Measurements from ENCODE around the gene AOPEP. TPM values are rescaled to one million over a fixed set of nuclear protein-coding genes. Genes with fewer than 3 reads are reported as not detected.

The AOPEP gene
- total RNA-seq, 2 experiments from 2014 or later, result 6.9 to 7.0 TPM

GRCh38 chr9:94819161-94819687 is 92.7 kb downstream of the AOPEP start:
- Histone ChIP-seq H3K4me1 (ENCODE audit: insufficient read depth, low read length) (no peaks in the 10 kb centered on the region), H3K4me3 (ENCODE audit: low read length) (no peak overlapping the region), H3K27ac (ENCODE audit: low read depth in 1 of 2, low read length in 2 of 2) (no peak overlapping the region), H3K27me3 (ENCODE audit: control insufficient read depth in 1 of 2, insufficient read depth in 2 of 2, low read length in 2 of 2) (no peaks in the 10 kb centered on the region), H3K9me3 (ENCODE audit: control insufficient read depth in 1 of 2, insufficient read depth in 1 of 2, low read length in 2 of 2) (no peaks in the 10 kb centered on the region), H3K36me3 (ENCODE audit: insufficient read depth, low read length) (no peaks in the 10 kb centered on the region)
- DNase-seq, result no peak
- Mint-ChIP-seq H3K4me3 (no peak overlapping the region), H3K27ac (no peak overlapping the region), H3K36me3 (ENCODE audit: low read depth) (peaks cover 13% of the 10 kb centered on the region), H3K9me3 (no peaks in the 10 kb centered on the region), H3K4me1 (ENCODE audit: low read depth) (no peaks in the 10 kb centered on the region), H3K27me3 (no peaks in the 10 kb centered on the region)
- intact Hi-C loops (cut with DNase I, micrococcal nuclease), result no loop called here
- POLR2A ChIA-PET, result no interaction called here
- TF ChIP-seq CTCF (IDR thresholded peaks at IDR 0.05), result no peak
- CTCF ChIA-PET, result interaction anchor here (0.7 to 1.0 kb wide), 2 partner anchors 22 to 56 kb away, joined by 3 read pairs; no protein-coding TSS in a partner anchor
- ATAC-seq (ENCODE audit: poor library complexity), result no peak

GRCh38 chr9:94821098-94821887 is 94.8 kb downstream of the AOPEP start:
- no peaks in the 10 kb centered on the region for H3K9me3 ChIP-seq (ENCODE audit: control insufficient read depth in 1 of 2, insufficient read depth in 1 of 2, low read length in 2 of 2)
- Mint-ChIP-seq H3K4me3 (no peak overlapping the region), H3K27ac (no peak overlapping the region), H3K9me3 (no peaks in the 10 kb centered on the region), H3K4me1 (ENCODE audit: low read depth) (no peaks in the 10 kb centered on the region), H3K27me3 (no peaks in the 10 kb centered on the region), H3K36me3 (ENCODE audit: low read depth) (peaks cover 20% of the 10 kb centered on the region)
- H3K4me1 ChIP-seq (ENCODE audit: insufficient read depth, low read length), result no peaks in the 10 kb centered on the region
- ChIA-PET POLR2A (interaction anchor here (0.8 kb wide), 1 partner anchor 193 kb away, joined by 3 read pairs; no protein-coding TSS in a partner anchor), CTCF (no interaction called here)
- H3K36me3 ChIP-seq (ENCODE audit: insufficient read depth, low read length), result peaks cover 3% of the 10 kb centered on the region
- ATAC-seq (ENCODE audit: poor library complexity), result no peak
- TF ChIP-seq CTCF (IDR thresholded peaks at IDR 0.05), result no peak
- no peak overlapping the region for H3K4me3 ChIP-seq (ENCODE audit: low read length)
- H3K27me3 ChIP-seq (ENCODE audit: control insufficient read depth in 1 of 2, insufficient read depth in 2 of 2, low read length in 2 of 2), result no peaks in the 10 kb centered on the region
- intact Hi-C loops (cut with DNase I, micrococcal nuclease), result no loop called here
- no peak for DNase-seq
- no peak overlapping the region for H3K27ac ChIP-seq (ENCODE audit: low read depth in 1 of 2, low read length in 2 of 2)

- ATAC-seq (ENCODE audit: poor library complexity) (no peak), DNase-seq (no peak)
- Histone ChIP-seq H3K9me3 (ENCODE audit: control insufficient read depth in 1 of 2, insufficient read depth in 1 of 2, low read length in 2 of 2) (no peaks in the 10 kb centered on the region), H3K27ac (ENCODE audit: low read depth in 1 of 2, low read length in 2 of 2) (no peak overlapping the region), H3K4me1 (ENCODE audit: insufficient read depth, low read length) (no peaks in the 10 kb centered on the region), H3K27me3 (ENCODE audit: control insufficient read depth in 1 of 2, insufficient read depth in 2 of 2, low read length in 2 of 2) (no peaks in the 10 kb centered on the region), H3K36me3 (ENCODE audit: insufficient read depth, low read length) (peaks cover 3% of the 10 kb centered on the region), H3K4me3 (ENCODE audit: low read length) (no peak overlapping the region)
- peaks cover 30% of the 10 kb centered on the region for H3K36me3 Mint-ChIP-seq (ENCODE audit: low read depth)
- no peaks in the 10 kb centered on the region for H3K27me3 Mint-ChIP-seq
- no peak for TF ChIP-seq CTCF (IDR thresholded peaks at IDR 0.05)
- no peak overlapping the region for H3K27ac Mint-ChIP-seq
- ChIA-PET POLR2A (interaction anchor here (0.8 kb wide), 1 partner anchor 194 kb away, joined by 3 read pairs; no protein-coding TSS in a partner anchor), CTCF (no interaction called here)
- no peak overlapping the region for H3K4me3 Mint-ChIP-seq
- intact Hi-C loops (cut with DNase I, micrococcal nuclease), result no loop called here
- H3K4me1 Mint-ChIP-seq (ENCODE audit: low read depth), result no peaks in the 10 kb centered on the region
- no peaks in the 10 kb centered on the region for H3K9me3 Mint-ChIP-seq
Measured at GRCh38 chr9:94822273-94822672, 95.8 kb downstream of the AOPEP start.

Data from CD4-positive, alpha-beta T cell (primary cell).